ENCODE measurements around the gene ZBTB26. TPM values are rescaled to one million over a fixed set of nuclear protein-coding genes. Genes with fewer than 3 reads are reported as not detected.

ZBTB26 gene
- total and polyA plus RNA-seq, 2 donors (not counting 1 experiment from before 2014, with no cell fraction given), result 4.7 to 16.4 TPM

DNA sequence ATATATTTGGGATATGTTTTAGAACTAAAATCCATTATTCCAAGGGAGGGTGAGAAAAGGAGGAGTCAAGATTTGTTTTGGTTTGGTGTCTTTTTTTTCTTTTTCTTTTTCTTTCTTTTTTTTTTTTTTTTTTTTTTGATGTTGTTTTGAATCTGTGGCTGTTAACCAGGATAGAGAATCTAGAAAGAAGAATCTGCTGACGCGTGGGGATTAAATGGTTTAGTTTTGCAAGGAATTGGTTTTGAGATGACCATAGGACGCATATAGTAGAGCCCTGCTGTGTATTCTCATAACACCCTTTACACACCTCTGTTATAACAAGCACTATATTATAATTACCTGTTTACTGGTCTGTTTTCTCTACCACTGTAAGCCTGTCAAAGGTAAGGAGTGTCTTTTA, 19.0 kb upstream of the ZBTB26 start:
- intact Hi-C loops (cut with micrococcal nuclease), result no loop called here
- no peak for ATAC-seq (ENCODE audit: low read depth)
- ChIA-PET POLR2A (no interaction called here), CTCF (no interaction called here)
- Histone ChIP-seq H3K27ac (ENCODE audit: low read length in 2 of 2) (no peak overlapping the region), H2AFZ (ENCODE audit: insufficient read depth, low read depth, low read length, poor library complexity, severe bottlenecking) (no peak overlapping the region), H3K4me2 (replicated peaks; ENCODE audit: low read depth, low read length, poor library complexity, severe bottlenecking) (no peak overlapping the region), H3K27me3 (replicated peaks in 1 of 4; ENCODE audit: control extremely low read depth in 1 of 4, control insufficient read depth in 3 of 4, insufficient read depth in 4 of 4, low read length in 3 of 4) (no peaks in the 10 kb centered on the region), H3K9me3 (ENCODE audit: control extremely low read depth in 1 of 3, control insufficient read depth in 2 of 3, insufficient read depth in 1 of 3, low read length in 2 of 3) (no peaks in the 10 kb centered on the region), H4K20me1 (ENCODE audit: control insufficient read depth, insufficient read depth, low read length, poor library complexity, severe bottlenecking) (peaks cover 53% of the 10 kb centered on the region), H3K9ac (ENCODE audit: low read length) (no peak overlapping the region), H3K36me3 (replicated peaks in 1 of 2; ENCODE audit: control extremely low read depth in 1 of 2, control insufficient read depth in 1 of 2, extremely low read depth in 1 of 2, insufficient read depth in 2 of 2, low read length in 1 of 2) (no peaks in the 10 kb centered on the region), H3K4me1 (ENCODE audit: control insufficient read depth in 2 of 2, insufficient read depth in 2 of 2, low read length in 2 of 2) (no peaks in the 10 kb centered on the region), H3K79me2 (ENCODE audit: control insufficient read depth, insufficient read depth, low read length) (peaks cover 97% of the 10 kb centered on the region), H3K4me3 (ENCODE audit: control extremely low read depth in 1 of 5, extremely low read depth in 1 of 5, insufficient read depth in 1 of 5, low read depth in 2 of 5, low read length in 4 of 5) (no peak overlapping the region)
- H3K4me1 Mint-ChIP-seq, result peaks cover 38% of the 10 kb centered on the region
- TF ChIP-seq, protein P1, sequence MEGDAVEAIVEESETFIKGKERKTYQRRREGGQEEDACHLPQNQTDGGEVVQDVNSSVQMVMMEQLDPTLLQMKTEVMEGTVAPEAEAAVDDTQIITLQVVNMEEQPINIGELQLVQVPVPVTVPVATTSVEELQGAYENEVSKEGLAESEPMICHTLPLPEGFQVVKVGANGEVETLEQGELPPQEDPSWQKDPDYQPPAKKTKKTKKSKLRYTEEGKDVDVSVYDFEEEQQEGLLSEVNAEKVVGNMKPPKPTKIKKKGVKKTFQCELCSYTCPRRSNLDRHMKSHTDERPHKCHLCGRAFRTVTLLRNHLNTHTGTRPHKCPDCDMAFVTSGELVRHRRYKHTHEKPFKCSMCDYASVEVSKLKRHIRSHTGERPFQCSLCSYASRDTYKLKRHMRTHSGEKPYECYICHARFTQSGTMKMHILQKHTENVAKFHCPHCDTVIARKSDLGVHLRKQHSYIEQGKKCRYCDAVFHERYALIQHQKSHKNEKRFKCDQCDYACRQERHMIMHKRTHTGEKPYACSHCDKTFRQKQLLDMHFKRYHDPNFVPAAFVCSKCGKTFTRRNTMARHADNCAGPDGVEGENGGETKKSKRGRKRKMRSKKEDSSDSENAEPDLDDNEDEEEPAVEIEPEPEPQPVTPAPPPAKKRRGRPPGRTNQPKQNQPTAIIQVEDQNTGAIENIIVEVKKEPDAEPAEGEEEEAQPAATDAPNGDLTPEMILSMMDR (IDR thresholded peaks at IDR 0.05), result no peak
- TF ChIP-seq EZH2 (IDR thresholded peaks at IDR 0.05; ENCODE audit: borderline replicate concordance, insufficient read depth, low read depth, low read length, poor library complexity, severe bottlenecking), result no peak
- H3K27ac Mint-ChIP-seq, result no peak overlapping the region
- H3K4me3 Mint-ChIP-seq, result no peak overlapping the region
- no peaks in the 10 kb centered on the region for H3K27me3 Mint-ChIP-seq
- no CpG with 5 or more reads among the region's 3 CpGs for WGBS (ENCODE audit: insufficient coverage)
- H3K9me3 Mint-ChIP-seq (ENCODE audit: insufficient read depth), result no peaks in the 10 kb centered on the region
- no peak for DNase-seq

DNA sequence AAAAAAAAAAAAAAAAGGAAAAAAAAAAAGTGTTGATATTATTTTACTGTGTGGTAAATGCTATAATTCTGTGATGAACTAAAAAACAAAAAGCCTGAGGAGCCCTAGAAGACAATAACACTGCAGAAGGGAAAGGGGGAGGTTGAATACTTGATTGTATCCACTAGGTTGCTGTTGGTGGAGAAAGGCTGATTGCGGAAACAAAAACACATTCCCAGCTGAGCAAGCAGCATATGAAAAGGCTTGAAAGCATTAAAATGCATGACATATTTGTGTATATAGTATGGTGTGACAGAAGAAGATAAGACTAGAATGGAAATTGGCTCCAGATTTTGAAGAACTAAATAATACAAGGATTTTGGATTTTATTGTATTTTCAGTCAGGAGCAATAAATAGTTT, 18.4 kb upstream of the ZBTB26 start:
- ATAC-seq (ENCODE audit: low read depth) (no peak), DNase-seq (no peak)
- 100% methylated on average over 1 of the region's 1 CpG for WGBS (ENCODE audit: insufficient coverage)
- CTCF ChIA-PET, result no interaction called here
- TF ChIP-seq, protein P1 (IDR thresholded peaks at IDR 0.05), result no peak
- TF ChIP-seq EZH2 (IDR thresholded peaks at IDR 0.05; ENCODE audit: borderline replicate concordance, insufficient read depth, low read depth, low read length, poor library complexity, severe bottlenecking), result no peak
- H3K4me3 Mint-ChIP-seq, result no peak overlapping the region
- no peaks in the 10 kb centered on the region for H3K27me3 ChIP-seq (replicated peaks in 1 of 4; ENCODE audit: control extremely low read depth in 1 of 4, control insufficient read depth in 3 of 4, insufficient read depth in 4 of 4, low read length in 3 of 4)
- H3K4me2 ChIP-seq (replicated peaks; ENCODE audit: low read depth, low read length, poor library complexity, severe bottlenecking), result no peak overlapping the region
- no peak overlapping the region for H2AFZ ChIP-seq (ENCODE audit: insufficient read depth, low read depth, low read length, poor library complexity, severe bottlenecking)
- H3K27ac Mint-ChIP-seq, result no peak overlapping the region
- H4K20me1 ChIP-seq (ENCODE audit: control insufficient read depth, insufficient read depth, low read length, poor library complexity, severe bottlenecking), result peaks cover 59% of the 10 kb centered on the region
- H3K9me3 Mint-ChIP-seq (ENCODE audit: insufficient read depth), result no peaks in the 10 kb centered on the region
- POLR2A ChIA-PET, result interaction anchor here (0.7 kb wide), 1 partner anchor 154 kb away, joined by 9 read pairs; no protein-coding TSS in a partner anchor
- no peak overlapping the region for H3K27ac ChIP-seq (ENCODE audit: low read length in 2 of 2)
- H3K9me3 ChIP-seq (ENCODE audit: control extremely low read depth in 1 of 3, control insufficient read depth in 2 of 3, insufficient read depth in 1 of 3, low read length in 2 of 3), result no peaks in the 10 kb centered on the region
- peaks cover 37% of the 10 kb centered on the region for H3K4me1 Mint-ChIP-seq
- no peak overlapping the region for H3K4me3 ChIP-seq (ENCODE audit: control extremely low read depth in 1 of 5, extremely low read depth in 1 of 5, insufficient read depth in 1 of 5, low read depth in 2 of 5, low read length in 4 of 5)
- H3K9ac ChIP-seq (ENCODE audit: low read length), result no peak overlapping the region
- no peaks in the 10 kb centered on the region for H3K27me3 Mint-ChIP-seq
- peaks cover 97% of the 10 kb centered on the region for H3K79me2 ChIP-seq (ENCODE audit: control insufficient read depth, insufficient read depth, low read length)
- no peaks in the 10 kb centered on the region for H3K4me1 ChIP-seq (ENCODE audit: control insufficient read depth in 2 of 2, insufficient read depth in 2 of 2, low read length in 2 of 2)
- intact Hi-C loops (cut with micrococcal nuclease), result loop anchor here (10.0 kb wide), 1 partner anchor 685 kb away; the partner anchor contains the start of genes MRRF and RBM18
- no peaks in the 10 kb centered on the region for H3K36me3 ChIP-seq (replicated peaks in 1 of 2; ENCODE audit: control extremely low read depth in 1 of 2, control insufficient read depth in 1 of 2, extremely low read depth in 1 of 2, insufficient read depth in 2 of 2, low read length in 1 of 2)
